Esophagus mucosa (tissue), 1 donor: ENCODE results near the gene PSMB7. TPM values are rescaled to one million over a fixed set of nuclear protein-coding genes. Genes with fewer than 3 reads are reported as not detected.
"Not testable (repeated sequence)": the region's sequence is repeated elsewhere in the genome, so short reads cannot be mapped to it uniquely, and the experiment has no call there.

Source experiments
- ATAC-seq: fragments of 200-7000 bp; cut with Tn5 transposase; one replicate; pipeline ENCODE4 v1.9.1; 2020
- total RNA-seq: library from RNA; stranded (reverse); gene quantifications from one replicate; pipeline ENCODE4 v1.2.4, GENCODE V29; 2023
- donor health status: DM: yes; HTN: yes; CAD: no.

Gene PSMB7
- total RNA-seq, 1 donor from 2014 or later, result 140 TPM

DNA sequence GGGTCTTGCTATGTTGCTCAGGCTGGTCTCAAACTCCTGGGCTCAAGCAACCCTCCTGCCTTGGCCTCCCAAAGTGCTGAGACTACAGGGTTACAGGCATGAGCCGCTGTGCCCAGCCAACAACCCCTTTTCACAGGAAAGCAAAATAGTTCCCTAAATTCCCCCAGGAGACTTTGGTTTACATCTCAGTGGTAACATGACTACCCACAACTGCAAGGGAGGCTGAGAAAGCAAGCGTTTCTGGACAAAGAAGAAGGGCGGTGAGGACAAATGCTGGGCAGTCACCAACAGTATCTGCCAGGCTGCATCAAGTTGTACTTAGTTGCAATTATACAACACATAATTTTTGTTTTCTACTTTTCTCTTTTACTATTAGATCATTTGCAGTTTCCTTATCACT is 27.6 kb upstream of the PSMB7 start:
- no peak for ATAC-seq

DNA sequence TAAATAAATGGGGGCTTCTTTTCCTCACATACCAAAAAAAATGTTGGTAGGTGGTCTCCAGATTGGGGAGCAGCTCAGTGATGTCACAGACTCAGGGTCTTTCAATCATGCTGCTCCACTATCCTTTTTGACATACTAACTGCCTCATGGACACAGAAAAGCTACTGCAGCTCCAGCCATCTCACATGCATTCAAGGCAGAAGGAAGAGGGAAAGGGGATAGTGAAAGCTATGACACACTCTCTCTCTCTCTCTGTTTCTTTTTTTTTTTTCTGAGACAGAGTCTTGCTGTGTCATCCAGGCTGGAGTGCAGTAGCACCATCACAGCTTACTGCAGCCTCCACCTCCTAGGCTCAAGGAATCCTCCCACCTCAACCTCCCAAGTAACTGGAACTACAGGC is 27.1 kb upstream of the PSMB7 start:
- no peak for ATAC-seq

DNA sequence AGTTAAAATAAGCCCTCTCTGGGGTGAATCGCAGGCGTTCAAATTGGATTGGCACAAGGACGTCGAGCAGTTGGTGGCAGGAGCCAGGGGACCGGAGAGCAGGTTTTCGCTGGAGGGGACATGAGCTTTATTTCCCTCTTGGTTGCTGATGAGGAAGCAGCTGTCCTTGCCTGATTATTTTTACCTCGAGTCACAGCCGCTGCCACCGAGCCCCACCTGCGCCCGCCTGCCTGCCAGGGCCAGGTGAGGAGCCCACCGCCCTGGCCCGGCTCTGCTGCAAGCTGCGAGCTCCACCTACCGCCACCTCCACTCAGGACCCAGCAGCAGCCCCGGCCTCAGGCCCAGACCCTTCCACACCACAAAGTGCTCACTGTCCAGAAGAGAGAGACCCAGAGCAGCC is 26.0 kb upstream of the PSMB7 start:
- ATAC-seq, result no peak

DNA sequence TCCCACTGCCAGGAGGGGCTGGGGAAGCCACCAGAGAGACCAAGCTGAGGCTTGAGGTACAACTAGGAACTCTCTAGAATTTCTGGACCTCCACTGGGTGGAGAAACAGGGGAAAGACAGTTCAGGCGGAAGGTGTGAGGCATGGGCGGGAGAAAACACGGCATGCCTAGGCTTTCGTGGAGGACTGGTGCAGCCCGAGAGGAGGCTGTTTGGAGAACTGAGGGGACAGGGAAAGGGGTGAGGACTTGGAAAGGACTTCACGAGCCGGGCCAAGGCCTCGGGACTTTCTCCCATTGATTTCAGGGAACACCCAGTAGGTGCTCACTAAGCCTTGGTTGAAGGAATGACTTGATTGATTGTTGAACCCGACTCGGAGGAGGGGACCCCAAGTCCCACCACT is 25.5 kb upstream of the PSMB7 start:
- ATAC-seq, result no peak

DNA sequence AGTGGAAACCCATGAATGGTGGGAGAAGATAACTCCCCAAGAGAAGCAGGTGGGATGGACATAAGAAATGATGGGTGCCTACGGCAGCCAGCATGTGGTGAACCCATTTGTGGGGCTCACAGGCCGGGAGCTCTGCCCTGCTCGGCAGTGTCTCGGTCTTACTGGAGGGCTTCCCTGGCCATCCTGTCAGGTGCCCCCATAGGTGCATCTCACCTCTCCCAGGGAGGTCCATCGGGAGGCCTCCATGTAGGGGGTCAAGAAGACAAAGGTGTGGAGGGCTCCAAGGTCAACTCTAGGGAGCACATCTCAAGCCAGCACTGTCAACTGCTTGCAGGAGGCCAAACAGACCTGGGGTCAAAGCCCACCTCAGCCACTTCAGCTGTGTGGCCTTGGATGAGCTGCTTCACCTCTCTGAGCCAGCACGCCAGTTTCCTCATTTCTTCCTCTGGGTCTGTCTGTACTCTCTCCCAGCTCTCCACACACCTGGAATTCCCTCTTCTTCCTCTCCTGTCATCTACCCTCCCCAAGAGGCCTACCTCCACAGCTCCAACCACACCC is 24.5 kb upstream of the PSMB7 start:
- ATAC-seq, result peak; percentile 8

DNA sequence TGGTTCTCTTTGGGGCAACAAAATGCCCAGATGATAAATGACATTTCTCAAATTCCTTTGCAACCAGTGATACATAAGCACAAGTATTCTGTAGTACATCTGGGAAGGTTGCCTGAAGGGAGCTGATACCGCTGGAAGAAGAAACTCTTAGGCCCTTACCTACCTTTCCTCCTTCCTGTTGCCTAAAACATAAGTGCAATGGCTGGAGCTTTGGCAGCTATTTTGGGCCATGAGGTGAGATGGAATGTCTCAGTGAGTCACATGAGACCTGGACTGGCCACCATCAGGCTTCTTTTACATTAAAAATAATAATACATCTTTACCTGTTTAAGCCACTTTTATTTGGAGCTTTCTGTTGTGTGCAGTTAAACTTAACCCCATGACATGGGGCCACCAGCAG is 23.8 kb upstream of the PSMB7 start:
- no peak for ATAC-seq

DNA sequence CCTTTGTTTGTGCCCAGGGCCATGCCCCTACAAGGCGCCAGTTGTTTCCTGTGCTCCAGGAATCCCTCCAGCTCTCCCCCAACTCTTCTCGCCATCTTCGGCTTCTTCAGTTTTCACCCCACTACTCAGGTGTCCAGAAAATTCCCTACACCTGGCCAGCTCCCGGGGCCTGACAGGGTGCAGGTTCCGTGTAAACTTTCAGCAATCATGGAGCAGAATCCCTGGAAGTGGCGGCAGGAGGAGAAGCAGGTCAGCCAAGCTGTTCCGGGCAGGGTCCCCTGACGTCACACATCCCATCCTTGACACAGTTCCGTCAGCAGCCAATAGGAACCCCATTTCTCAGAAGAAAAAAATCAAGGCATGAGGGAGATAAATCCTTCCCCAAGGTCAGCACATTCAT is 22.8 kb upstream of the PSMB7 start:
- ATAC-seq, result no peak

DNA sequence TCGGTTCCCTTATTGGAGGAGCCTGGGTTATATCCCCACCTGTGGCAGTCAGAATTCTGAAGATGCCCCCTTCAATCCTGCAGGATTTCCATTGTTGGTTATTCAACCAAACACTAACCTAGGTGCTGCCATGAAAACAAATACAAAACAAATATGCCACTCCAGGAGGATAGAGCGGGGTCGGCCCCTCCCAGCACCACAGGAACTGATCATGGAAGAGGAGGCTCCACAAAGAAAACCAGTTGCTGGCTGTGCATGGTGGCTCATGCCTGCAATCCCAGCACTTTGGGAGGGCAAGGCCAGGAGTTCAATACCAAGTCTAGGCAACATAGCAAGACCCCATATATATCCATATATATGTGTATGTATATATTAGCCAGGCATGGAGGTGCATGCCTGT is 21.8 kb upstream of the PSMB7 start:
- no peak for ATAC-seq

DNA sequence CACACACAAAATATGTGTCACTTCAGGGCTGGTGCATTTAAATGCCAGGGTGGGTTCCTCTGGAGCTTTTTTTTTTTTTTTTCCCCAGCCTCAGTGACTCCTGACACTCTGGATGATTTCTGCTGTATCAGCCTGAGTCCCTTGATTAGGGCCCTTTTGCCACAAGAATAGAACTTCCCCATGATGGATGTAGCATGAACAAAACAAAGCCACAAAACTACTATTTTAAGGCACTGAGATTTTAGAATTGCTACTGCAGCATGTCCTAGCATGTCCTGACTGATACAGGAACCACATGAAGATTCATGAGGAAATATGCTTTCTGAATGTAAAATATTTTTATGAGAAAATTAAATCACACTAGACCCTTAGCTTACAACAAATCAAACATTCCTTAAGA is 21.1 kb upstream of the PSMB7 start:
- ATAC-seq, result no peak

DNA sequence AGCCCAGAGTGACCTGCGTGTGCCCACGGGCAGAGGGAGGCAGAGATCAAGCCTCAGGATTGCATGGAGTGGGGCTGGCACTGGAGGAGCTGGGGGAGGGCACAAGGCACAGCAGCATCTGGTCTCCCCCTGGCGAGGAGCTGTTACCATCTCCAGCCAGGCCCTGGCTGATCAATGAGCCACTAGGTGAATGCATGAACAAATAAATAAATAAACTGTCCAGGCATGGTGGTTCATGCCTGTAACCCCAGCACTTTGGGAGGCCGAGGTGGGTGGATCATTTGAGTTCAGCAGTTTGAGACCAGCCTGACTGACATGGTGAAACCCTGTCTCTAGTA is 14.3 kb upstream of the PSMB7 start:
- no peak for ATAC-seq

DNA sequence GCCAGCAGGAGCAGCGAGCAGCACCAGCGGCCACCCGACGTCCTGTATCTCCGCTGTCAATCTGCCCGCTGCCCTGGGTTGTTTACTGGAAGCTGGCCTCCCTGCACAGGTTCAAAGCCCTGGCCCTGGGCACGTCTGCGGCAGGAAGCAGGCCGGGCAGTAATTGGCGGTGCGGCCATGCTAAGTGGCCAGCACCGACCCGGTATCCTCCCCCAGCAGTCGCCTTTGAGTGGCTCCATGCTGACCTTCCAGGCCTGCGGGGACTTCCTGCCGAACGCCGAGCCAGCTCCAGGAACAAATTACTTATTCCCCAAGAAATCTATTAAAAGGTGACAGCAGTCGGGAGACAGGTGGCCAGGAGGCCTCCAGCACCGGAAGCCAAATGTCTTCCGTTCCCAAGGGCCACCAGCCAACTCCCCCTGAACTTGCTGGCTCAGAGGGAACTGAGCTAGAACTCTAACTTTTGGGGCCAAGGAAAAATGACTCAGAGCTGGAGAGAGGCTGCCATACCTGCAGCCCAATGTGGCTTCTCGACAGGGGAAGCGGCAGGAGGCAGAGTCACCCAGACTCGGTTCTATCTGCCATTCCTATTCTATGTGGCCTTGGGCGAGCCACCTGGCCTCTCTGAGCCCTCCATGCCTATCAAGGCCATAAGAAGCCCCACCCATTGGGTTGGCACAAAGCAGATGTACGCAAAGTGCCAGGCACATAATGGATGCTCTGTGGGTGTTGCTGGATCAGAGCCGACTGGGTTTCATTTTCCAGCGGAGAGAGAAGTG is 13.7 kb upstream of the PSMB7 start:
- ATAC-seq, result no peak

DNA sequence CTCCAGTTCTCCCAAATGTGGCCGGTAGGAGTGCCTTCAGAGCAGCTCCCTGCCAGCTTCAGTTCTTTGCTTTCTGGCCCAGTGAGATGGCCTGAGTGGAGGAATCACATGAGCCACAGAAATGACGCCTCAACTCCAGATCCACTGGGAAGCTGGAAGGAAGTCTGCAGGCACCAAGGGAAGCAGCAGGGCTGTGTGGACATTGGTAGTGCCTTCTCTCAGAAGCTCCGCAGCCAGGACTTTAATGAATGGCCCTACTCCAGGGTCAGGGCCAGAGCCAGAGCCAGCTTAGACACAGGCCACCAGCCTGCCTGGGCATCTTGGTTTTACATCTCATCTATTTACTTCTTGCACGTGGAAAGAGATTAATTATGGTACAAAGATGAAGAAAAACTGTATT is 12.0 kb upstream of the PSMB7 start:
- no peak for ATAC-seq

DNA sequence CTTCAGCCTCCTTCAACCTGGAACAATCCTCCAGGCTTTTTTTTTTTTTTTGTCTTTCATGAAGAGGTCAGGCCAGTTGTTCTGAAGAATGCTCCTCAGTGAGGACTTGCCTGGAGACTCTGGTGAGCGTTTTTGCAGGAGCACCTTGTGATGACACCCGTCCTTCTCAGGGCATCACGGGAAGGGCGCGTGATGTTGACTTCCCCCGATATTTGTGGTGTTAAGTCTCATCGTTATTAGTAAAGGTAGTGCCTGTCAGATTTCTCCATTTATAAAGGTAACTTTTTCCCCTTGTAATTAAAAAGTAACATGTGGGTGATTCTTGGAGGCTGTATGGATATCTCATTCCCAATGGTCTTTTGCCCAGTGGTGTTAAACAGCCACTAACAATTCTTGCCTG is 11.1 kb upstream of the PSMB7 start:
- no peak for ATAC-seq

DNA sequence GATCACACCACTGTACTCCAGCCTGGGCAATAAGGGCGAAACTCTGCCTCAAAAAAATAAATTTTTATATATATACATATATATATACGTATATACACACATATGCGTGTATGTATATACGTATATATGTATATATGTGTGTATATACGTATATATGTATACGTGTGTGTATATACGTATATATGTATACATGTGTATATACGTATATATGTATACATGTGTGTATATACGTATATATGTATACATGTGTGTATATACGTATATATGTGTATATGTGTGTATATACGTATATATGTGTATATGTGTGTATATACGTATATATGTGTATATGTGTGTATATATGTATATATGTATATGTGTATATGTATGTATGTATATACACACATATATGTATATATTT is 10.5 kb upstream of the PSMB7 start:
- ATAC-seq, result not testable (repeated sequence)

DNA sequence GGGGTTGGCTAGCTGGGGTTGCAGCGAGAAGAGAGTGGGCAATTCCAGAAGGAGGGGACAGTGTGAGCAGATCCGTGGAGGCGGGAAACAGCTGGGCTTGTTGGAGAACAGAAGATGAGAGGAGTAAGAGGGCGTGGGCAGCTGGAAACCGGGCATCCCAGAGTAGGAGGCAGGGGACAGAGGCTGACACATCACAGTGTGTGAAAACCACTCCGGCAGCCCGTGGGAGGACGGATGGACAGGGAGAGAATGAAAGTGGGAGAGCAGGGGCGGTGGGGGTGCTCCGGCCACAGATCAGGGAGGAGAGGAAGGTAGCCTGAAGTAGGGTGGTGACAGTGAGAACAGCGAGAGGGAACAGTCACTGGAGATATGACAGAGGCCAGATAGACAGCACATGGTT is 8.3 kb upstream of the PSMB7 start:
- ATAC-seq, result no peak

DNA sequence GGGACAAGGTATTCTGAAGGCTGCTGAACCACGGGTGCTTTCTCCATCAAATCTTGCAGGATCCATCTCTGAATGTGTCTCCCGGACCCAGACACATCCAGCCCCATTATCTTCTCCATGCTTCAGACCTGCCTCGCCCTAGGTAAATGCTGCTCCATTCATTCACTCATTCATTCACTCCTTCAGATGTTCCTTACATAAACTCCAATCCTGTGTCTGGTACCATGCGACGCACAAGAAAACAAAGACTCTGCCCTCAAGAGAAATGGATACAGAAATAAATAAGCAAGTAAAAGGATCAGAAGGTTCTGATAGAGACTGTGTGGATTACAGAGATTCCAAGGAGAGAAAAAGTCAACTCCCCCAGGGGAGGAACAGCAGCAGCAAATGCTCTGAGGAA is 7.9 kb upstream of the PSMB7 start:
- ATAC-seq, result no peak

DNA sequence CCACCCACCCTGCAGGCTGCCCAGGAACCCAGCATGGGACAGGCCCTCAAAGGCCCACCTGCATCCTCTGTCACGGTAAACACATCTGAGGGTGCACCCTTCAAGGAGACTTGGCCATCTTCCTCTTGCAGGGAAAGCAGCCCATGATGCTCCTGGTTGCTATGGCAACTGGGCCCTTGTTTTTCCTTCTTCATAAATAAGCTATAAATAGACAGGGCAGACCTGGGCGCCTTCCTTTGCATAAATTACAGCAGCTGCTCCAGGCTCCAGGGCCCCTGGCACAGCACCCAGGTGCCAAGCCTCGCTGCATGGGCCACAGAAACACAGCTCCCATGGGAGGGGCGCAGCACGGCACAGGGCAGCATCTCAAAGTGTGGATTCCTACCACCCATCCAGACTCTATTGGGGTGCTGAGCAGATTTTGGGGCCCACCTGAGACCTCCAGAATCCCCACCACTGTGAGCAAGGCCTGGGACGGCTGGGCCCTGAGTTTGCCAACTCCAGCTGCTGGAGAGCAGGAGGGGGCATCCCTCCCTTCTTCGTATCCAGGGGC is 5.8 kb upstream of the PSMB7 start:
- ATAC-seq, result no peak

DNA sequence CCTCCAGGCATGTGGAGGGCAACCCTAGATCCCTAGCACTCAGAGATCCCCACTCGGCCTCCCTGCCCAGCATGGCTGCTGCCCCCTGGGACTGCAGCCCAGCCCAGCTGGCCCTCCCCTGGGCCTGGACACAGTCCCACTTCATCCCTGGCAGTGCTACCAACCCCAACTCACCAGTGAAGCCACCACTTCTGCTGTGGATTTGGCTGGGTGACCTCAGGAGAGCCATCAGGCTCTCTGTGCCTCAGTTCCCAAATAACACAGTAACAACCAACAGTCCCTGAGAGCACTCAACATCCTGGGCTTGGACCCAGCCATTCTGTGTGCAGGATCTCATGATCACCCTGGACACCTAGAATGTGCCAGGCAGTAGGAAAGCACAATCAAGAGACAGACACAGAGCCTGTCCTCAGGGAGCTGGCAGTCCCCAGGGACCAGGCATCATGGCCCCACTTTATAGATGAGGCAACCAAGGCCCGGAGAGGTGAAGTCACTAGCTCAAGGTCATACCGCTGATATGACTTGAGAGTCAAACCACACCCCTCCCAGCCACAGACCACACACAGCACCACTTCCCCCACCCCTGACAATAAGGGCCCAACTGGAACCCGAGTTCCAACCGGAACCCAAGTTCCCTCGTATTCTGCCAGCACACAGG is 4.7 kb upstream of the PSMB7 start:
- ATAC-seq, result no peak

DNA sequence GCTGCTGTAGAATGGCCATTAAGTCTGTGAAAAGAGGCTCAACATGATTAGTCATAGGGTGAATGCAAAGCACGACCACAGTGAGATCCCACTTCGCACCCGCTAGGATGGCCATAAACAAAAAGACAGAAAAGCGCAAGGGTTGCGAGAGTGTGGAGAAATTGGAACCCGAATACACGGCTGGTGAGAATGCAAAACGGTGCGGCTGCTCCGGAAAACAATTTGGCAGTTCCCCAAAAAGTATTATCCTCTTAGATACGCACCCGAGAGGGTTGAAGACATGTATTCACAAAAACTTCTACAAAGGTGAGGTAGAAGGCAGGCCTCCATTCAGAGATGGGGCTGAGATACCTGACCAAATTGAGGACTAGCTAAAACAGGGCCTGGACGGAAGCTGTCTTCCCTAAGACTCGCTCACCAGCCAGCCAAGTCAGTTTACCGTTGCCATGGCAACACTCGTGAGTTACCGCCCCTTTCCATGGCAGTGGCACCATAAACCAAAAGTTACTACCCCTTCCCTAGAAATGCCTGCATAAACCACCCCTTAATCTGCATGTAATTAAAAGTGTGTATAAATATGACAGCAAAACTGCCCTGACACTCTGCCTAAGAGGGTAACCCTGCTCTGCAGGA is 726 bp upstream of the PSMB7 start:
- no peak for ATAC-seq

DNA sequence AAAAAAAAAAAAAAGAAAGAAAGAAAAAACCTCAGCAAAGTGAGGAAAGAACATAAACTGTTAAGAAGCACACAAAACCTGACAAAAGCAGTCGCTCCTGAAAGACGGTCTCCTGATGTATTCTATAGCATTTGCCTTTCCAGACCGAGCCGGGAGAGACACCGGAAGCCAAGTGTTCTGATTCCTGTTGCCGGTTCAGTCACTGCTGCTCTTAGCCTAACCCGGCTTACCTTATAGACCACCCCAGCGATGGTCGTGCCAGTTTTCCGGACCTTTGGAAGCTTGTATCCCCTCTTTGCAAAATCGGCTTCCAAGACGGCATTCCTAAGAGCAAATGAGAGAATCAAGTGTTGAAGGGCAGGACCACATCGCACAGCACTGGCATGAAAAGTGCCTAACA is 630 bp downstream of the PSMB7 start:
- no peak for ATAC-seq

DNA sequence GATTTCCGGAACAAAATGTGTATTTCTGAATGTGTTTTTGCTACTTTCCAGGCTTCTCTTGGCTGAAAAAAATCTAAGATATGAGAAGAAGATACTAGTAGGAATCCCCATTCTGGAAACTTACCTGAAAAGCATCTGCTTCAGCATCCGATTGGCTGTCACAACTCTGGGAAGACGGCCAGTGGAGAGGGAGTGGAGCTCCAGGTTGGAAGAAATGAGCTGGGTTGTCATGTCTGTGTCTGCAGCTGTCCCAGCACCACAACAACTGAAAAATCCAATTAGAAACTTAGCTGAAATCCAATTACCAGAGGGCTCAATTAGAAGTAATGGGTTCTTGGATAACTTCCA is 3.0 kb downstream of the PSMB7 start:
- ATAC-seq, result no peak

DNA sequence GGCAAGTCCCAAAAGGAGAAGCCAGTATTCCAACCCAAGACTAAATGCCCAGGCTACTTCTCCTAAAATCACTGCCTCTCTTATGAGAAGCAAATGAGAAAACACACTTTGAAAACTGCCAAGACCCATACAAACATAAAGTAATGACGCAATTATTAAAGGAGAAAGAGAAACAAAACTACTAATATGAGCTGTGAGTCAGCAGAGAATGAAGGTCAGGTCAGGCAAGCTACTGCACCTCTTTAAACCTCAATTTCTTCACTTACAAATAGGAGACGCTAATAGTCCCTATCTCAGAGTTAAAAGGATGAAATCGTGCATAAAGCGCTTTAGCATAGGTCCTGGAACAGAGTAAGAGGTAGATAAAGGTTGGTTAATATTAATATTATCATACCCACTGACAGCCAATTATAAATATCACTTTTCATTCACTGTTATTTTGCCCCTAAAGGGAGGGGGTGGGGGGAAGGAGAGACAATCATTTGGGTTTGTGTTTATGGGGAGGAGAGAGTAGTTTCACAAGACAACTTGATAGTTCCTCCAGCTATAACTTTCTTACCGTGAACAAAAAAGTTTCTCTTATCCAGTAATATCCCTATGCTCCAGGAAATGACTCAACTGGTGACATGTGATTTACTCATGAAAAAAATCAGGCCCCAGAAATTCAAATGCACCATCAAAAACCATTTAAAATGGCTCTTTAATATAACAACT is 3.6 kb downstream of the PSMB7 start:
- ATAC-seq, result no peak

DNA sequence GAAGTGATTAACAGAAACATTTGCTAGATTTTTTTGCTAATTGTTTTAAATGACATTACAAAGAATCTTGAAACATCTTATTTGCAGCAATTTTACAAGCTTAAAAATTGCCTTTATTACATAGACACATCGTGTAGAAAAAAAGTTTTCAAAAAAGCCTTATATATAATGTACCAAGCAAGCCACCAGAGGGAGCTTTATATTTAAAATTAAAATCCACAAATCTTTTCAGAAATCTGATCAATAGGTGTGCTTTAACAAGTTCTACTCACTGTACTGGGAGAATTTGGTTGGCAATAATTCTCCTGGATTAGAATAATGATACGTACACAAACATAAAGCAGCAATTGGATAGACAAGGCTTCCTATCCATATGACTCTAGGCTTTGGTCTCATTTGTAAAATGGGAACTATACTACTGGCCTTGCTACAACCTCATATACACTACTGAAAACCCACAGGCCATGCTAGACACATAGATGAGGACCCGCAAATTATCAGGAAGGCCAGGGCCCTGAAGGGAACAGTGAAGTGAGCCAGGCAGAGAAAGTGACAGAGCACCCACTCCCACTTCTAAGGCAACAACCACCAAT is 4.8 kb downstream of the PSMB7 start:
- ATAC-seq, result no peak
